Mesothelial cell of epicardium (in vitro differentiated cells): ENCODE data around the gene CSAG1. TPM values are rescaled to one million over a fixed set of nuclear protein-coding genes. Genes with fewer than 3 reads are reported as not detected.
"Not testable (repeated sequence)": the region's sequence is repeated elsewhere in the genome, so short reads cannot be mapped to it uniquely, and the experiment has no call there.

Experiments
- DNase-seq, 2 experiments: peaks; one replicate each; pipeline ENCODE4 v3.0.0; 2021; ENCODE audit warnings: low spot score in 2 of 2; ENCODE audit not compliant: unreplicated experiment in 2 of 2
- H3K27ac Mint-ChIP-seq: 2 replicates; pipeline ENCODE4 v1.8.0; 2021; ENCODE audit warnings: mixed read lengths
- H3K27me3 Mint-ChIP-seq: 2 replicates; pipeline ENCODE4 v1.8.0; 2021; ENCODE audit warnings: low read depth, mixed read lengths
- H3K36me3 Mint-ChIP-seq: 2 replicates; pipeline ENCODE4 v1.8.0; 2021; ENCODE audit warnings: mixed read lengths
- H3K4me1 Mint-ChIP-seq: 2 replicates; pipeline ENCODE4 v1.8.0; 2021; ENCODE audit warnings: mixed read lengths
- H3K4me3 Mint-ChIP-seq: 2 replicates; pipeline ENCODE4 v1.8.0; 2021; ENCODE audit warnings: mild to moderate bottlenecking, moderate library complexity, mixed read lengths
- H3K9me3 Mint-ChIP-seq: 2 replicates; pipeline ENCODE4 v1.8.0; 2021; ENCODE audit warnings: mixed read lengths
- CTCF ChIP-seq: fragments of 200-600 bp; sonication (generic); IDR thresholded peaks from one replicate; pipeline ENCODE4 v1.5.0; 2021; ENCODE audit warnings: antibody characterized with exemption; ENCODE audit not compliant: unreplicated experiment
- total RNA-seq: library from RNA; stranded (reverse); gene quantifications from 3 replicates; pipeline ENCODE4 v1.2.1, GENCODE V29; 2021

Gene CSAG1, protein sequence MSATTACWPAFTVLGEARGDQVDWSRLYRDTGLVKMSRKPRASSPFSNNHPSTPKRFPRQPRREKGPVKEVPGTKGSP
- not detected in 3 replicates for total RNA-seq

DNA sequence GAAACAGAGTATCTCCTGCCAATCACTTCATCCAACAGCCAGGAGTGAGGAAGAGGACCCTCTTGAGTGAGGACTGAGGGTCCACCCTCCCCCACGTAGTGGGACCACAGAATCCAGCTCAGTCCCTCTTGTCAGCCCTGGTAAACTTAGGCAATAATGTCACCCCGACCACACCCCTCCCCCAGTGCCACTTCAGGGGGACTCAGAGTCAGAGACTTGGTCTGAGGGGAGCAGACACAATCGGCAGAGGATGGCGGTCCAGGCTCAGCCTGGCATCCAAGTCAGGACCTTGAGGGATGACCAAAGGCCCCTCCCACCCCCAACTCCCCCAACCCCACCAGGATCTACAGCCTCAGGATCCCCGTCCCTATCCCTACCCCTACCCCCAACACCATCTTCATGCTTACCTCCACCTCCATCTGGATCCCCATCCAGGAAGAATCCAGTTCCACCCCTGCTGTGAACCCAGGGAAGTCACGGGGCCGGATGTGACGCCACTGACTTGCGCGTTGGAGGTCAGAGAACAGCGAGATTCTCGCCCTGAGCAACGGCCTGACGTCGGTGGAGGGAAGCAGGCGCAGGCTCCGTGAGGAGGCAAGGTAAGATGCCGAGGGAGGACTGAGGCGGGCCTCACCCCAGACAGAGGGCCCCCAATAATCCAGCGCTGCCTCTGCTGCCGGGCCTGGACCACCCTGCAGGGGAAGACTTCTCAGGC is at the start of gene CSAG1, which contains the start of gene MAGEA12:
Gene CSAG1, minus strand, starts transcription at position 461 of the 715 bp plus-strand sequence. CDS start 1,261 bp downstream, outside the sequence.
Gene MAGEA12, plus strand, starts transcription at position 497 of the 715 bp plus-strand sequence. CDS start 2,405 bp downstream, outside the sequence.
- Mint-ChIP-seq H3K9me3 (peaks cover 11% of the 10 kb centered on the region), H3K36me3 (no peaks in the 10 kb centered on the region), H3K4me3 (no peak within 1 kb of the TSS), H3K4me1 (no peaks in the 10 kb centered on the region), H3K27ac (no peak within 1 kb of the TSS), H3K27me3 (peaks cover 16% of the 10 kb centered on the region)
- no peak for DNase-seq
- no peak for TF ChIP-seq CTCF

GRCh38 chrX:152769549-152770289 is 36.2 kb upstream of the CSAG1 start, which contains the start of gene MAGEA6:
Gene MAGEA6 (minus strand): TSS chrX:152769689. CDS start chrX:152767650, 2,039 bp downstream.
- H3K4me3 Mint-ChIP-seq: not testable (repeated sequence)

GRCh38 chrX:152766562-152766961 is 33.0 kb upstream of the CSAG1 start:
- not testable (repeated sequence) for H3K36me3 Mint-ChIP-seq

More at GRCh38 chrX:152769549-152770289, 36.2 kb upstream of the CSAG1 start, which contains the start of gene MAGEA6:
- not testable (repeated sequence) for H3K9me3 Mint-ChIP-seq, H3K36me3 Mint-ChIP-seq, H3K4me1 Mint-ChIP-seq, DNase-seq, H3K27me3 Mint-ChIP-seq, H3K27ac Mint-ChIP-seq

GRCh38 chrX:152761582-152761981 is 28.1 kb upstream of the CSAG1 start:
- H3K4me3 Mint-ChIP-seq, H3K9me3 Mint-ChIP-seq, H3K27me3 Mint-ChIP-seq, H3K27ac Mint-ChIP-seq, H3K36me3 Mint-ChIP-seq, DNase-seq, H3K4me1 Mint-ChIP-seq: not testable (repeated sequence)

More at GRCh38 chrX:152766562-152766961, 33.0 kb upstream of the CSAG1 start:
- H3K27me3 Mint-ChIP-seq, H3K27ac Mint-ChIP-seq, H3K4me3 Mint-ChIP-seq, H3K9me3 Mint-ChIP-seq, H3K4me1 Mint-ChIP-seq, DNase-seq: not testable (repeated sequence)

- not testable (repeated sequence) for H3K27ac Mint-ChIP-seq, H3K9me3 Mint-ChIP-seq, DNase-seq, H3K27me3 Mint-ChIP-seq, H3K36me3 Mint-ChIP-seq, H3K4me1 Mint-ChIP-seq, H3K4me3 Mint-ChIP-seq
These were observed 26.0 kb upstream of the CSAG1 start for GRCh38 chrX:152759544-152759943.

DNA sequence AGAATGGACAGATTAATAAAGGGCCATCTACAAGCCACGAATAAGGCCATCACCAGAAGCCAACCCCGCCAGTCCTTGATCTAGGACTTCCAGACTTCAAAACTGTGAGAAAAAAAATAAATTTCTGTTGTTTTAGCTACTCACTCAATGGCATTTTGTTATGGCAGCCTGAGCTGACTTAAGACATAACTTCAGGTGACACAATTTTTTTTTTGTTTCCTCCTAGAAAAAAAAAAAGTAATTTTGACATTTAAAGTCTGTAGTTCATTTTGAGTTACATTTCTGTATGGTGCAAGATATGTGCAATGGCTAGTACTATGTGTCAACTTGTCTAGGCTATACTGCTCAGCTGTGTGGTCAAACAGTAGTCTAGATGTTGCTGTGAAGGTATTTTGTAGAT is 25.4 kb upstream of the CSAG1 start, which contains the start of gene CSAG3:
Gene CSAG3, plus strand, starts transcription at position 301 of the 400 bp plus-strand sequence.
- not testable (repeated sequence) for H3K9me3 Mint-ChIP-seq, DNase-seq, H3K27ac Mint-ChIP-seq, H3K4me1 Mint-ChIP-seq, H3K4me3 Mint-ChIP-seq, H3K36me3 Mint-ChIP-seq, H3K27me3 Mint-ChIP-seq

DNA sequence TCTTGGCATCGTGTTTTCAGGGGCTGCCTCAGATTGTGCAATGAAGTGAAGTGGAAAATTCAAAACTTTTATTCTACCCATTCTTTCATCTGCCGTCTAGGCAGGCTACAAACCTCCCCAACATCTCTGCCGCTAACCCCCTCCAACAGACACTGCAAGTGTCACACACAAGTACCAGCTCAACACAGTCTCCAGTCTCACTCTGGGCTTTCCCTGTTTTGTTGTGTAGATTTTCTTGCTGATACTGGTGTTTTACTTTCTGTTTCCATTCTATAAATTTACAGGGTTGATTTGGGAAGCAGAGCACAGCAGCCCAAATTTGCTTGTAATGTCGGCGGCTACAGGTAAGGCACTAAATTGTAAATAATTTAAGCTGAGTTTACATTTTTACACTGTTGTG is 21.4 kb upstream of the CSAG1 start:
- not testable (repeated sequence) for H3K27ac Mint-ChIP-seq, H3K9me3 Mint-ChIP-seq, H3K4me3 Mint-ChIP-seq, H3K4me1 Mint-ChIP-seq, H3K27me3 Mint-ChIP-seq, DNase-seq, H3K36me3 Mint-ChIP-seq

DNA sequence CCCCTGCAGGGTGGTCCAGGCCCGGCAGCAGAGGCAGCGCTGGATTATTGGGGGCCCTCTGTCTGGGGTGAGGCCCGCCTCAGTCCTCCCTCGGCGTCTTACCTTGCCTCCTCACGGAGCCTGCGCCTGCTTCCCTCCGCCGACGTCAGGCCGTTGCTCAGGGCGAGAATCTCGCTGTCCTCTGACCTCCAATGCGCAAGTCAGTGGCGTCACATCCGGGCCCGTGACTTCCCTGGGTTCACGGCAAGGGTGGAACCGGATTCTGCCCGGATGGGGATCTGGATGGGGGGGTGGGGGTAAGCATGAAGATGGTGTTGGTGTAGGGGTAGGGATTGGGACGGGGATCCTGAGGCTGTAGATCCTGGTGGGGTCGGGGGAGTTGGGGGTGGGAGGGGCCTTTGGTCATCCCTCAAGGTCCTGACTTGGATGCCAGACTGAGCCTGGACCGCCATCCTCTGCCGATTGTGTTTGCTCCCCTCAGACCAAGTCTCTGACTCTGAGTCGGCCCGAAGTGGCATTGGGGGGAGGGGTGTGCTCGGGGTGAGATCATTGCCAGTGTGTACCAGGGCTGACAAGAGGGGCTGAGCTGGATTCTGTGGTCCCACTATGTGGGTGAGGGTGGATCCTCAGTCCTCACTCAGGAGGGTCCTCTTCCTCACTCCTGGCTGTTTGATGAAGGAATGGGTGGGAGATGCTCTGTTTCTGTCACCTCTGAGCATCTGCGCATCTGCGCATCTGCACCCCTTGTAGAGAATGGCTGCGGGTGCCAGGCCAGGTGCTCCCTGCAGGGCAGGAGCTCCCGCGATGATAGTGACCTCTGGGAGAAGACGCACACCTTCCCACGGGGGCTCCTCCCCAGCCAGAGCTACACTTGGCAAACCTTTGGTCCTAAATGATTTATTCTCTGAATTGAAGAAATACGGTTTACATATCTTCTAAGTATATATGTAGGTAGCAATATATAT is 20.4 kb upstream of the CSAG1 start, which contains the start of gene MAGEA2:
Gene MAGEA2, minus strand, starts transcription at position 157 of the 965 bp plus-strand sequence. CDS start 2,479 bp downstream, outside the sequence.
- not testable (repeated sequence) for H3K27me3 Mint-ChIP-seq, DNase-seq, H3K27ac Mint-ChIP-seq, H3K4me3 Mint-ChIP-seq, H3K36me3 Mint-ChIP-seq, H3K9me3 Mint-ChIP-seq, H3K4me1 Mint-ChIP-seq
